Activated CD4-positive, alpha-beta T cell treated with anti-CD3 and anti-CD28 coated beads, Interleukin-2, amount 50 U/mL, for 4 hours (primary cell): Measurements from ENCODE around the gene OR1L4.

Experiments used
- DNase-seq, 2 experiments: peaks; one replicate each; pipeline ENCODE4 v3.0.0-alpha.2; 2020

OR1L4 gene

GRCh38 chr9:122723690-122724089 lies at the start of gene OR1L4:
TSS of gene OR1L4 (plus strand) at chr9:122723990. CDS start at chr9:122723990, 0 bp downstream.
- no peak for DNase-seq

GRCh38 chr9:122684851-122685250 lies 38.9 kb upstream of the OR1L4 start:
- DNase-seq = no peak

GRCh38 chr9:122695696-122696095 lies 28.1 kb upstream of the OR1L4 start:
- no peak for DNase-seq

GRCh38 chr9:122718038-122718437 lies 5.8 kb upstream of the OR1L4 start:
- no peak for DNase-seq

- DNase-seq = no peak
These were observed 4.6 kb upstream of the OR1L4 start for GRCh38 chr9:122719218-122719617.

- no peak for DNase-seq
These were observed 18.2 kb downstream of the OR1L4 start, which contains the start of gene OR1L6 for GRCh38 chr9:122742003-122742402. TSS of gene OR1L6 (plus strand) at chr9:122742303. CDS start at chr9:122749848, 7,545 bp downstream.

- DNase-seq = no peak
These were observed 31.0 kb downstream of the OR1L4 start for GRCh38 chr9:122754825-122755224.

- DNase-seq = no peak
These were observed 44.0 kb downstream of the OR1L4 start for GRCh38 chr9:122767817-122768216.
